ENCODE measurements around the gene SLC9A2.

Gene SLC9A2

GRCh38 chr2:102726128-102727087 lies 107.1 kb downstream of the SLC9A2 start:
- no peaks in the 10 kb centered on the region for H3K27me3 ChIP-seq (replicated peaks; ENCODE audit: control insufficient read depth, insufficient read depth, low read length)
- peaks cover 3% of the 10 kb centered on the region for H3K36me3 ChIP-seq (ENCODE audit: control insufficient read depth, insufficient read depth, low read length)
- TF ChIP-seq, protein P1, sequence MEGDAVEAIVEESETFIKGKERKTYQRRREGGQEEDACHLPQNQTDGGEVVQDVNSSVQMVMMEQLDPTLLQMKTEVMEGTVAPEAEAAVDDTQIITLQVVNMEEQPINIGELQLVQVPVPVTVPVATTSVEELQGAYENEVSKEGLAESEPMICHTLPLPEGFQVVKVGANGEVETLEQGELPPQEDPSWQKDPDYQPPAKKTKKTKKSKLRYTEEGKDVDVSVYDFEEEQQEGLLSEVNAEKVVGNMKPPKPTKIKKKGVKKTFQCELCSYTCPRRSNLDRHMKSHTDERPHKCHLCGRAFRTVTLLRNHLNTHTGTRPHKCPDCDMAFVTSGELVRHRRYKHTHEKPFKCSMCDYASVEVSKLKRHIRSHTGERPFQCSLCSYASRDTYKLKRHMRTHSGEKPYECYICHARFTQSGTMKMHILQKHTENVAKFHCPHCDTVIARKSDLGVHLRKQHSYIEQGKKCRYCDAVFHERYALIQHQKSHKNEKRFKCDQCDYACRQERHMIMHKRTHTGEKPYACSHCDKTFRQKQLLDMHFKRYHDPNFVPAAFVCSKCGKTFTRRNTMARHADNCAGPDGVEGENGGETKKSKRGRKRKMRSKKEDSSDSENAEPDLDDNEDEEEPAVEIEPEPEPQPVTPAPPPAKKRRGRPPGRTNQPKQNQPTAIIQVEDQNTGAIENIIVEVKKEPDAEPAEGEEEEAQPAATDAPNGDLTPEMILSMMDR (IDR thresholded peaks at IDR 0.05; ENCODE audit: insufficient read depth, low read length, poor library complexity, severe bottlenecking), result no peak
- no peak for DNase-seq (ENCODE audit: extremely low read depth, insufficient read length)
- no peak overlapping the region for H3K4me3 ChIP-seq (replicated peaks; ENCODE audit: low read depth, low read length)

- TF ChIP-seq, protein P1 (IDR thresholded peaks at IDR 0.05; ENCODE audit: insufficient read depth, low read length, poor library complexity, severe bottlenecking), result no peak
- no peaks in the 10 kb centered on the region; the same call in 1 of the 2 replicates for H3K36me3 ChIP-seq (ENCODE audit: control insufficient read depth, insufficient read depth, low read length)
- DNase-seq (ENCODE audit: extremely low read depth, insufficient read length), result no peak
Measured at GRCh38 chr2:102735416-102736109, 116.2 kb downstream of the SLC9A2 start.

GRCh38 chr2:102736110-102736409 lies 116.7 kb downstream of the SLC9A2 start:
- Histone ChIP-seq H3K27me3 (replicated peaks; ENCODE audit: control insufficient read depth, insufficient read depth, low read length) (no peaks in the 10 kb centered on the region), H3K36me3 (ENCODE audit: control insufficient read depth, insufficient read depth, low read length) (no peaks in the 10 kb centered on the region; the same call in 1 of the 2 replicates), H3K4me3 (replicated peaks; ENCODE audit: low read depth, low read length) (peak overlapping the region; percentile 88)
- TF ChIP-seq, protein P1 (IDR thresholded peaks at IDR 0.05; ENCODE audit: insufficient read depth, low read length, poor library complexity, severe bottlenecking), result no peak
- DNase-seq (ENCODE audit: extremely low read depth, insufficient read length), result no peak

More at GRCh38 chr2:102735416-102736109, 116.2 kb downstream of the SLC9A2 start:
- no peaks in the 10 kb centered on the region for H3K27me3 ChIP-seq (replicated peaks; ENCODE audit: control insufficient read depth, insufficient read depth, low read length)
- peak overlapping the region; percentile 88 for H3K4me3 ChIP-seq (replicated peaks; ENCODE audit: low read depth, low read length)

- Histone ChIP-seq H3K27me3 (replicated peaks; ENCODE audit: control insufficient read depth, insufficient read depth, low read length) (no peaks in the 10 kb centered on the region), H3K36me3 (ENCODE audit: control insufficient read depth, insufficient read depth, low read length) (no peaks in the 10 kb centered on the region; the same call in 1 of the 2 replicates), H3K4me3 (replicated peaks; ENCODE audit: low read depth, low read length) (peak overlapping the region; percentile 88)
- peak; percentile 86 for DNase-seq (ENCODE audit: extremely low read depth, insufficient read length)
- TF ChIP-seq, protein P1 (IDR thresholded peaks at IDR 0.05; ENCODE audit: insufficient read depth, low read length, poor library complexity, severe bottlenecking), result no peak
Measured at GRCh38 chr2:102736410-102737409, 117.4 kb downstream of the SLC9A2 start.

GRCh38 chr2:102737431-102737830 lies 118.1 kb downstream of the SLC9A2 start:
- H3K4me3 ChIP-seq (replicated peaks; ENCODE audit: low read depth, low read length), result peak overlapping the region; percentile 88
- no peaks in the 10 kb centered on the region for H3K27me3 ChIP-seq (replicated peaks; ENCODE audit: control insufficient read depth, insufficient read depth, low read length)
- DNase-seq (ENCODE audit: extremely low read depth, insufficient read length), result no peak
- TF ChIP-seq, protein P1 (IDR thresholded peaks at IDR 0.05; ENCODE audit: insufficient read depth, low read length, poor library complexity, severe bottlenecking), result no peak
- no peaks in the 10 kb centered on the region for H3K36me3 ChIP-seq (ENCODE audit: control insufficient read depth, insufficient read depth, low read length)

Data from GM06990 (cell line).